CD4-positive, alpha-beta T cell treated with Interferon alpha-2 for 1 hour (primary cell): ENCODE results near the gene TTC28.
"Not testable (repeated sequence)": the region's sequence is repeated elsewhere in the genome, so short reads cannot be mapped to it uniquely, and the experiment has no call there.

Source experiments
- DNase-seq, 2 donors: peaks; one replicate each; pipeline ENCODE4 v3.0.0-alpha.2; 2020 to 2022

TTC28 gene

DNA sequence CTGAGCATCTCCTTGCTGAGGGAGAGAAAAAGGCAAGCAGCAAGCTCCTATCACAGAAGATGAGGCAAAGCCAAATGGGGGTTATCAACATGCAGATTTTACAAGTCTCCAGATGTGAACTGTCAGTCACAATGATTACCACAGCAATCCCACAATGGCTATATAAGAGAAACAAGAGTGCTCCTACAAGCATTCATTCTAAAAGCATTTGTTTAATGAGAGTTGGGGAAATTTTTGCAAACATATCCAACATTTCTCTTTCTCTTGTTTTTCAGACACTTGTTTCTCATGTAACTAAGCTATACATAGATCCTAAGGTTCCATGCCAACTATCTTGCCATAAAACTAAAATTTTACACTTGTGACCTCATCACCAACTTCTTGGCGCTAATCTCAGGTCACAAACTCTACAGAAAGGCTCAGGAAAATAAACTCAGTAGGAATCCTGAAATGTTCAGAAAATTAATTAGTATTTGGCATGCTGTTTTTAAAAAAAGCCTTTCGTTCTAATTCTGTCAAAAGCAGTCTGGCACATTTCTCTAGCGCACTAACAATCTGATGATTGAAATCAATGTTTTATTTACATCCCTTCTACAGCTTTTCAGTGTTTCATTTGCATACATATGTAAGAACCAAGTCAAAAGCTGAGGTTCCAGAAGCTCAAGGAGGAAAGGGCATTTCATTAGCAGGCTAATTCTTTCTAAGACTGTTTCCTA is 199.5 kb downstream of the TTC28 start:
- no peak for DNase-seq

- no peak for DNase-seq
Observed at GRCh38 chr22:28478564-28478963, 201.1 kb downstream of the TTC28 start.

DNA sequence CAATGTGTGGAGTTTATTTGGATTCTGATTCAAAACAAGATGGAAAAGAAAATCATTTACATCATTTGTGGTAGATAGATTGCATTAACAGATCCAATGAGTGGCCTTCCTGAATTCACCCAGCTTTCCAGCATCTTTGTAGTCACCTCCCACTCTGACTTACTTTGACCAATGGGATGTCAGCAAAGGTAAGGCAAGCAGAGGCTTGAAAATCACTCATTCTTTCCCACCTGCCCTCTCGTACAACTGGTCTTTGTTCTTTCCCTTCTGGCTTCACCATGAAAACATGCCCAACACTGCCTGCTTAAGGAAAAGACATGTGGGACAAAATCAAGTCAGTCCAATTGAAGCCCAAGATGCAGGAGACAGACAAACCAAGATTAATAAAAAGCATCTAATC is 202.1 kb downstream of the TTC28 start:
- DNase-seq, result no peak

- DNase-seq, result no peak
Observed at GRCh38 chr22:28474330-28474729, 205.3 kb downstream of the TTC28 start.

DNA sequence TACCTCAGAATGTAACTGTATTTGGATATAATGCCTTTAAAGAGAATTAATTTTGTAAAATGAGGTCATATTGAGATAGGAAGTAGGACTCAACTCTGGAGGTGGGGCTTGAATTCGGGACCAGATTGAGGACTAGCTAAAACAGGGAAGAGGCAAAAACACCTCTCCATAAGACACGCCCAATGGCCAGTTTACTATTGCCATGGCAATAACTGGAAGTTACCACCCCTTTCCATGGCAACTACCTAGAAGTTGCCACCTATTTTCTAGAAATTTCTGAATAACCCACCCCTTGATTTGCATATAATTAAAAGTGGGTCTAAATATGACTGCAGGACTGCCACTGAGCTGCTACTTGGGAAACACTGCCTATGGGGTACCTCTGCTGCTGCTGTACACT is 206.4 kb downstream of the TTC28 start:
- no peak for DNase-seq

DNA sequence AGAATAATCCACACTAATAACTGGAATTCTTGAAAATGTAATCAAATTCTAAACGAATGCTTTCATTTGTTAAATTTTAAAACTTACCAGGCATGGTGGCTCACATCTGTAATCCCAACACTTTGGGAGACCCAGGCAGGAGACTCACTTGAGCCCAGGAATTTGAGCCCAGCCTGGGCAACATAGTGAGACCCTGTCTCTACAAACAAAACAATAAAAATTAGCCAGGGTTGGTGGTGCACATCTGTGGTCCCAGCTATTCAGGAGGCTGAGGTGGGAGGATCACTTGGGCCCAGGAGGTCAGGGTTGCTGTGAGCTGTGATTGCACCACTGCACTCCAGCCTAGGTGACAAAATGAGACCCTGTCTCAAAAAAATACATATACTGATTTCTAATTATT is 212.6 kb downstream of the TTC28 start:
- DNase-seq, result not testable (repeated sequence)

DNA sequence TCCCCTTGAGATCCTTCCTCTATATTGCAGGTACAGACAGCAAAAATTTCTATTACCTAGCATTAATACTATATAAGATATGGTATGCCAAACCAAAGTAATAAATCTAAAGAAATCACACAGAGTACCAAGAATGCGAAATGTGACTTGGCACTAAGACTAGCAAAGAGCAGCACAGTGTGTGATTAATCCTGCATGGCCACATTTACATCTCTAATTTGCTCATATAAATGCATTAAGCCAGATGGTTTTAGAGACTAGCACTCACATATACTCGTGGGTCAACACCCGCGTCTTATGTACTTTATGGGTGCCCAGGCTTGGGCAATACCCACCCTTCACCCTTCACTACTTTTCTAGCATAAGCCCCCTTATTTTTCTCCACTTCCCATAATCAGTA is 213.2 kb downstream of the TTC28 start:
- DNase-seq, result no peak

GRCh38 chr22:28465841-28466240 is 213.8 kb downstream of the TTC28 start:
- no peak for DNase-seq

DNA sequence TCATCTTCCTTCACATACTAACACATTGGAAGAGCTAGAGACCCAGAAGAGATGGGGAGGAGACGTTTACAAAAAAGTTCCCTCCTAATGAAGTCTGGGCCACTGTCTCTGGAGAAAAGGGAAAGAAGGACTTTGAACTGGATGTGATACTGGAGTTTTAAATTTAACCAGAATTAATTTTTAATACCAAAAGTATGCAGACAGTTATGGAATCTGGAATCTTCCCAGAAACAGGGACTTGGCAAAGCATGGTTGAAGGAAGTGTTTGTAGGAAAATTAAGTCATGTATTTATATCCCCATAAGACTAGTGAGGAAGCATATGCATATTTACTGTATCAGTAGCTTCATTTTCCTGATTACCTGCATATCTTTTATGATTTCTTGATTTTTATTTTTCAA is 215.5 kb downstream of the TTC28 start:
- DNase-seq, result no peak

GRCh38 chr22:28463408-28463807 is 216.2 kb downstream of the TTC28 start:
- not testable (repeated sequence) for DNase-seq

DNA sequence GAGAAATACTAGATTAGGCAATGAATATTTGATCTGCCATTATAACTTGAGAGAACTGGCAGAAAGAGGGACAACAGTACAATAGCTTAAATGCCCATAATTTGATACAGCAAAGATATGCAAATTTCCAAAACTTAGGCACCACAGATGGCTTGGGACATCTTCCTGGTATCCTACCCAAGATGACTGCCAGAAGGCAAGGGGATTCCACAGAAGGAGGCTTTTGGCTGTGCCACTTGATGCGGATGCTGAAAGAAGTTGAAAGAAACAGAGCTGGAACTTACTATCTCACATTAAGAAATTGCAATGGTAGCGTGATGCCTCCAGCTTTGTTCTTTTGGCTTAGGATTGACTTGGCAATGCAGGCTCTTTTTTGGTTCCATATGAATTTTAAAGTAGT is 216.7 kb downstream of the TTC28 start:
- DNase-seq, result no peak

GRCh38 chr22:28462041-28462440 is 217.6 kb downstream of the TTC28 start:
- no peak for DNase-seq

- DNase-seq, result no peak
Observed at GRCh38 chr22:28454431-28455064, 225.1 kb downstream of the TTC28 start.

- DNase-seq, result no peak
Observed at GRCh38 chr22:28450109-28450508, 229.5 kb downstream of the TTC28 start.

DNA sequence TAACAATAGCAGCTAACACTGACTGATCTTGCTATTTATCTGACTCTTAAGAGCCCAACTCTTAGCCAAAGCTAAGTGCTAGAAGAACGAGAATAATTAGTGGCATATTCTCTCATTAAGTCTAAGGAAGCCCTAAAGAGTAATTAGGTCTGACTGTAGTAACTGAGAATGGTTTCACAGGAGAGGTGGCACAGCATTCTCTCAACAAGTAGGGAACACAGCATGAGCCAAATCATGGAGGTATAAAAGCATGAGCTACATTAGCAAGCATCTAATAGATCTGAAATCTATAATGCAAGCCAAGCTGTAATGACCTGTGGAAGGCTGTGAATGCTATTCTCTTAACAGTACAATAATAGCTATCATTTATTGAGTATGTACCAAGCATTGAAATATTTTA is 230.6 kb downstream of the TTC28 start:
- no peak for DNase-seq

- DNase-seq, result no peak
Observed at GRCh38 chr22:28448625-28449024, 231.0 kb downstream of the TTC28 start.

DNA sequence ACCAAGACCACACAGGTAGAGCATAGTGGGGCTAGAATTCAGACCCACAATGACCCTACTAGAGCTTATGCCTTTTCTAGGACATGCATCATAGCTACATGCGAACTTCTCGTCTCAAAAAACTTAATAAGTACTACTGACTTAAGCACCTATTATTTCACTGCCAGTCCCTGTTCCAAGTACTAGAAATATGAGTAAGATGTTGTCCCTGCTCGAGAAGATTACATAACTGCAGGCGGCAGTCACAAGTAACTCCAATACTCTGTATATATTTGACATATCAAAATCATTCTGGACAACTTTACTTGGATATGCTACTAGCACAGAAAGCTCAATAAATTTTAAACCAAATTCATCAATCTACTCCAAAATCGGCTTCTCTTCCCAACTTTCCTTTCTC is 235.0 kb downstream of the TTC28 start:
- no peak for DNase-seq

DNA sequence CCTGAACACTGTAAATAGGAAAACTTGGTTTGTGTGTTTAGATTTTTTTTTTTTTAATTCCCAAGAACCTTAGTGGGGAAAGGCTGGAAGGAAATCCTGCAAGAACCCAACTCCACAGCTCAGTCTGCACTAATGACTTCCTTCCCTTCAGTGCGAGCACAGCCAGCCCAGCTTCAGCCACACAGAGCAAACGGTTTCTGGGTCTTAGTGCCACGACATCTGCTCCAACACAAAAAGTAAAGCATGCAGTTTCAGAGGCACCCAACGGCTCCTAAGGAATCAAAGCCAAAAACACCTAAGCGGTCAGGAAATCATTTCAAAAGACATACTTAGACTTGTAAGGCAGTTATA is 236.1 kb downstream of the TTC28 start:
- DNase-seq, result peak; percentile 5 to 14

DNA sequence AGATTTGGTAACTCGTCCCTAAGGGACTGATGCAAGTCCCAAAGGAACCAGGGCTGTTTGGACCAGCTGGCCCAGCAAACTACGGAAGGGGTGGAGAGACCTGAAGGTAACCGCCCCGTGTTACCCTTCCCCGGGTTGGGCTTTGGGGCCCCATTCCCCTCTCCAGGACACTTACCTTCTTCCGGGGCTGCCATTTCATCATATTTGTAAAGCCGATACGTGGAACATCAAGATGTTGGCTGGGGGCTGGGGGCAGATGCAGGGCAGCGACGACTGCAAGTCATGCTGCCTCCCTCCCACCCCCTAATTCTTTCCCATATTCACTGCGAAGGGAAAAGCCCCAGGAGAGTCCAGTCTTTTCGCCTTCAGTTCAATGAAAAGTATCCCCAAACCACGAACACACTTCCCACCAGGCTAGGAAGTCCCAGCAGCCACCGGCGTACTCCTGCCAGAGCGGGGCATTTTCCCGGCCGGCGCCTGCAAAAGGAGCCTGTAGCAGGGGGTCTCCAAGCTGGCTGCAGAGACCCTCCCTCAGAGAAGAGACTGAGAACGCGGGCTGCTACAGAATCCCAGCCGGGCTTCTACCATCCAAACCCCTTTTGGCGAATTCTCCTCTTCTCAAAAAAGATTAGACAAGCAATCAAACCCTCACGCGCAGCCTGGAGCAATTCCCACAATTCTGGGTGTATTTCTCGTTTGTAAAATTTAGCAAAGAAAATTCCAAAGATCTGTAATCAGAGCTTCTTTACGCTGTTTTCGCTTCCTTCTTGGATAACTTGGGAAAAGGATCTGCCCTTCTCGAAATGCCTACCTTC is 236.7 kb downstream of the TTC28 start:
- no peak for DNase-seq

- peak; percentile 42 to 63 for DNase-seq
Observed at GRCh38 chr22:28442264-28442710, 237.4 kb downstream of the TTC28 start.

- DNase-seq, result no peak
Observed at GRCh38 chr22:28441720-28442263, 237.8 kb downstream of the TTC28 start.

DNA sequence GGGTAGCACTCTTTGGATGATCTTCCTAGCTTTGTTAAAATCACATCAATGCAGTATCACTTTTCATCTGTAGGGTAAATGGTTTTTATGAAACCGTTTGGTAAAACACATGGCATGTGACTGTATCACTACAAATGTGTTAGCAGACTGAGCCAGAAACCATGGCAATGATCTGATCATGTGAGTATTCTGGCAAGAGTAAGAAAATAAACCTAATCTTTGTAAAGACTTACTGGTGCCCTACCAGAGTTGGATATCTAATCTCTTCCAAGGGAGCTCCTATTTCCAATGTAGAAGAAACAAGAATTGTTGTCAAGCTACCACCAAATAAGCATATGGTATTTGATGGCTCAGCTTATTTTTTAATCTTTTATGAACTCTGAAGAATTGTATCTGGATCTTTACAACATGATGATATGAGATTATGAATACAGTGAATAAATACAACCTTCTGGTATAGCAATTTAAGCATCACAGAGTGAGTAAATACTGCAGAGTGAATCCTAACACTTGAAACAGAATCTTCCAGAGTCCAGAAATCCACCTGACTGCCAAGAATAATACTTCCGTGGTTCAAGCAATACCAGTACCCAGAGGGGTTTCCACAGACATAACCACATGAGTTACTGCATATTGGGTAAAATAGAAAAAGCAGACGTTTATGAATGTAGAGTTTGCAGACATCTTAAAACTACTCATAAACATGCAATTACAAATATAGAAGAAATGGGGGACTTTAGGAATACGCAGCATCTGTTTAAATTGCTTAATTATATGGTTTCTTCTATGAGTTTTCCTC is 238.8 kb downstream of the TTC28 start:
- no peak for DNase-seq
